CD4-positive, alpha-beta T cell treated with Interleukin-17A for 4 hours (primary cell): ENCODE measurements around the gene ADCK2.
"Not testable (repeated sequence)": the region's sequence is repeated elsewhere in the genome, so short reads cannot be mapped to it uniquely, and the experiment has no call there.

Experiments
- DNase-seq: peaks from one replicate; pipeline ENCODE4 v3.0.0-alpha.2; 2020; ENCODE audit warnings: mixed read lengths

Gene ADCK2

DNA sequence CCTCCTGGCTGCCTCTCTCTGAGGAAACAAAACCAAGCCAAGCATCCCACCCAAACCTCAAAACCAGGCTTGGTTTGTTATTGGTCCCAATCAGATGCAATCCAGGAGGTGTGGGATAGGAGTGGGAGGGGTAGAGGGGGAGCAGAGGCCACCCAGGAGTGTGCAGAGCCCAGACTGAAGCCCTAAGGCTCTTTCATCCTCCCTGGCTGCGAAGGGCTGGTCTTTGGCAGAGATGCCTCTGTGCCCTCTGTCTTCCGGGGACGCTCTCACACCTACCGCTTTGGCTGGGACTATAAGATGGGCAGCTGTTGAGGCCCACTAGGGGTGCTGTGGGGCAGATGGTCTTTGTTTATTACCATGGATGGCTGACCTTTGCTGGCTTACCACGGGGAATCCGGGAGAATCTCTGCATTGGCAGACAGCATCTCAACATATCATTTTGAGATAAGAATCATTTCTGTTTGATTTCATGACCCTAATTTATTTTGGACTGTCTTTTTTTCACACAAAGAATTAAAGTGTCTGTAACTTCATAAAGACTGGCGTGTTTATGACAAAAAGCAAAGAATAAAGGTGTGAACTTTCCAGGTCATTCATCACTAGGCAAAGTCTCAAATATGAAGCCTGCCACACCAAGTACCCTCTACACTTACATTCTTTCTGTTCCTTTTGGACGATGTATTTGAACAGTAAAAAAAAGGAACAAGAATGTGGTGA lies 25.7 kb upstream of the ADCK2 start:
- DNase-seq: peak; percentile 46

- DNase-seq: no peak
These were observed 23.1 kb upstream of the ADCK2 start for GRCh38 chr7:140649556-140650205.

- DNase-seq: no peak
These were observed 22.4 kb upstream of the ADCK2 start for GRCh38 chr7:140650367-140650766.

- DNase-seq: peak; percentile 40
These were observed 19.2 kb upstream of the ADCK2 start for GRCh38 chr7:140653319-140654108.

DNA sequence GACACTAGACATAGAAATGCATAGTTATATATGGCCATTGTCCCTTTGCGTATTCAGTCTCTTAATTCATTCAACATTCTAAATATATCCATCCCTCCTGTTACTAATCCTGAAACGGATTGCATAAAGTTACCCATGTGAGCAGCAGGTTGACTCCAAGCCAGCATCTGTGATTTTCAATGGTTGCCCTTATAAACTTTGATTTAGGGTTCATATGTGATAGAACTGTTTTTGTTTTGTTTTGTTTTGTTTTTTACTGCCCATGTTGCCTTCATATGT lies 18.7 kb upstream of the ADCK2 start:
- DNase-seq: no peak

DNA sequence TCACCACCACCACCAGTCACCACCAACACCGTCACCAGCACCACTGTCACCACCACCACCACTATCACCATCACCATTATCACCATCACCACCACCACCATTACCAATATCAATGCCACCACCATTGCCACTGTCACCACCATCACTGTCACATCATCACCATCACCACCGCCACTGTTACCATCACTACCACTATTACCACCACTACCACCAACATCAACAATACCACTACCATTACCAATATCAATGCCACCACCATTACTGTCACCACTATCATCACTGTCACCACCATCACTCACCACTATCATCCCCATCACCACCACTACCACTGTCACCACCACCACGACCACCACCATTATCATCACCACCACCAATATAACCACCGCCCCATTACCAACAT lies 18.1 kb upstream of the ADCK2 start:
- no peak for DNase-seq

DNA sequence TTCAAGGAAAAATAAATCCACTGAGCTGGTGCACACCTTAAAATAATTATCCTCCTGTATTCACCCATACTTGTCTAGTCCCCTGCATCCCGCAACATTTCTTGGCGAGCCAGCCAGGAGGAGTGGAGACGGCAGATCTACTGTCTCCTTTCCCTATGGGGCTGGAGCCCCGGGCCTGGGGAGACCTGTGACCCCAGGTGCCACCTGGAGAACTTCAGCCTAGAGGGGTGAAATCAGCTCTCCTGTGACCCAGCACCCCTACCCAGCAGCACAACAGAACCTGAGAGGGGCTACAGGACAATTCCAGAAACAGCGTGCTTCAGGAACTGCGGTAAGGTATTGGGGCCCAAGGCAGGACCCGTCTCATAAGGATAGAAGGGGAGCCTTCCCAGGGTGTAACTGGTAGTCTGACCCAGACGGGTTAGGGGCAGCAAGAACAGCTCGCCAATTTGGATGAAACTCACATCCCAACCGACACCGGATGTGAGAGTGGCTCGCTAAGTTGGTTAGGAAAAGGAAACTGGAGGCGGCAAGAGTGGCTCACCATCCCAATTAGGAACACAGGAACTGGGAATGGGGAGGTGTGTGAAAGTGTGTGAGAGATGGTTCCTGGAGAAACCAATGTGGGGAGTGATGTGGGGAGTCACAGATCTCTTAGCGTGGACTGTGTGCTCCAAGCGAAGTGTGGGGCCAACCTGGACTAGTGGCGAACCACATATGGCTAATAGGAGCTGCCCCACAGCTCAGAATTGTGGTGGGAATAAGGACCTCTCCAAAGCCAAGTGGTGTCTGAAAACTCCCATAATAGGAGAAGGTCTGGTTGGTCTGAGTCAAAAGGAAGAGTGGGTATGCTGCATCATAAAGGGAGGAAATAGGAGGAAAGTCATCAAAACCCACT lies 17.0 kb upstream of the ADCK2 start:
- no peak for DNase-seq

- DNase-seq: peak; percentile 39
These were observed 15.9 kb upstream of the ADCK2 start for GRCh38 chr7:140656548-140657515.

DNA sequence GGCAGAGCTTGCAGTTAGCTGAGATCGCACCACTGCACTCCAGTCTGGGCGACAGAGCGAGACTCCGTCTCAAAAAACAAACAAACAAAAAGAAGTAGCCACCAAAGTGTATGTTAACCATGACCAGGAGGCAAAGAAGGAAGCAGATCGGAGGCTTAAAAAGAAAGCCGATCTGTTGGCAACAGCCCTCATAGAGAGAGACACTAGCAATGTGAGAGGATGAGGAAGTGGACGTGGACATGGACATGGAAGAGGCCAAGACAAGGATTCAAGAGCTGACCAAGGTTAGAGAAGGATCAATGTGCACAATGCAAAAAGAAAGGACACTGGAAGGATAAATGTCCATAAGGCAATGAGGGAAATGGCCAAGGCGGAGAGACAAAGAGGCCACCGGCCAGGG lies 14.9 kb upstream of the ADCK2 start:
- DNase-seq: no peak

- DNase-seq: no peak
These were observed 12.9 kb upstream of the ADCK2 start for GRCh38 chr7:140659856-140660255.

DNA sequence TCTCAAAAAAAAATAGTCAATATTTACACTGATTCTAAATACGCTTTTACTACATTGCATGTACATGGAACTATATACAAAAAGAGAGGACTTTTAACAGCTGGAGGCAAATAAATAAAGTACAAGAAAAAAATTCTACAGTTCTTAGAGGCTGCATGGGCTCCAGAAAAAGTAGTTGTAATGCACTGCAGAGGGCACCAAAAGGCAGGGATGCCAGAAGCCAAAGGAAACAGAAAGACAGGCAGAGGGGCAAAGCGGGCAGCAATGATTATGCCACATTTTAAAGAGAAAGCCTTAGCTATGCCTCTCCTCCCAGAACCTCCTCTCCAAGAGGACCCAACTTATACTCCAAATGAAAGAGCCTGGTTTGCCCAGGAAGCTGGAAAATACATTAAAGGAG lies 11.6 kb upstream of the ADCK2 start:
- DNase-seq: no peak

DNA sequence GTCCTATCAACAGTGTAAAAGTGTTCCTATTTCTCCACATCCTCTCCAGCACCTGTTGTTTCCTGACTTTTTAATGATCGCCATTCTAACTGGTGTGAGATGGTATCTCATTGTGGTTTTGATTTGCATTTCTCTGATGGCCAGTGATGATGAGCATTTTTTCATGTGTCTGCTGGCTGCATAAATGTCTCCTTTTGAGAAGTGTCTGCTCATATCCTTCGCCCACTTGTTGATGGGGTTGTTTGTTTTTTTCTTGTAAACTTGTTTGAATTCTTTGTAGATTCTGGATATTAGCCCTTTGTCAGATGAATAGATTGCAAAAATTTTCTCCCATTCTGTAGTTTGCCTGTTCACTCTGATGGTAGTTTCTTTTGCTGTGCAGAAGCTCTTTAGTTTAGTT lies 9.8 kb upstream of the ADCK2 start:
- not testable (repeated sequence) for DNase-seq

DNA sequence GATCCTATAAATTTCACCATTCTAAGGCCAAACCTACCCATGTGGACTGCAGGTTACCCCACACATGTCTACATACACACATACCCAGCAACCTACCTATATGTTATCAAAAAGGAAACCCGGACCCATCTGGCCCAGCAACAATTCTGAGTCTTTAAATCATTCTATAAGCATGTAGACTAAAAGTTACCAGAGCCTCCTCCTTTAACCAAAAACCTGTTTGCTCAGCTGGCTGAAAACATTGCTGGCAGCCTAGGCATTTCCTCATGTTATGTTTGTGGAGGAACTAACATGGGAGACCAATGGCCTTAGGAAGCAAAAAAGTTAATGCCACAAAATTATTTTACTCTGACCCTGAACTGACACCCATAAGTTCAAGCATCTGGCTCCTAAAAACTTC lies 5.3 kb upstream of the ADCK2 start:
- DNase-seq: no peak

- DNase-seq: no peak
These were observed 4.1 kb upstream of the ADCK2 start for GRCh38 chr7:140668641-140669040.

GRCh38 chr7:140669352-140669751 lies 3.4 kb upstream of the ADCK2 start:
- no peak for DNase-seq

DNA sequence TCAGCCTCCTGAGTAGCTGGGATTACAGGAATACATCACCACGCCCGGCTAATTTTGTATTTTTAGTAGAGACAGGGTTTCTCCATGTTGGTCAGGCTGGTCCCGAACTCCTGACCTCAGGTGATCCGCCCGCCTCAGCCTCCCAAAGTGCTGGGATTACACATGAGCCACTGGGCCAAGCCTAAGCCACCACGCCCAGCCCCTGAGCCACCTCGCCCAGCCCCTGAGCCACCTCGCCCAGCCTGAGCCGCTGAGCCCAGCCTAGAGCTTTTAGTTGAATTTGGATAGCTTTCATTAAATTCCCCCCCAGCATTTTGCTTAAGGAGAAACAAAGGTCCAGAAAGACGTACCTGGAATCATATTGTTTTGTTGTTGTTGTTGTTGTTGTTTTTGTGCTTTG lies 2.9 kb upstream of the ADCK2 start:
- DNase-seq: not testable (repeated sequence)

GRCh38 chr7:140670343-140670935 lies 2.3 kb upstream of the ADCK2 start:
- DNase-seq: no peak

DNA sequence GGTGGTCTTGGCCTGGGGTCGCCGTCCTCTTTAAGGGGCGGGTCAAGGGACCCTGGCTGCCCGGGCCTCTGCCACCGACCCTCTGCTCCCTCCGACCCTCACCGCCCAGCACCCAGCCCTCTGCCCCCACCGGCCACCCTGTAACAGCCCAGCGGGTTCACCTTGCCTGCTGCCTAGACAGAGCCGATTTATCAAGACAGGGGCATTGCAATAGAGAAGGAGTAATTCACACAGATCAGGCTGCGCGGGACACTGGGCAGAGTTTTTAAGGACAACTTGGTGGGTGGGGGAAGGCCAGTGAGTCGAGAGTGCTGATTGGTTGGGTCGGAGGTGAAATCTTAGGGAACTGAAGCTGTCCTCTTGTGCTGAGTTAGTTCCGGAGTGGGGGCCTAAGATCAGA lies 779 bp upstream of the ADCK2 start:
- DNase-seq: no peak

GRCh38 chr7:140673063-140673773 lies 473 bp downstream of the ADCK2 start:
- DNase-seq: peak; percentile 80

DNA sequence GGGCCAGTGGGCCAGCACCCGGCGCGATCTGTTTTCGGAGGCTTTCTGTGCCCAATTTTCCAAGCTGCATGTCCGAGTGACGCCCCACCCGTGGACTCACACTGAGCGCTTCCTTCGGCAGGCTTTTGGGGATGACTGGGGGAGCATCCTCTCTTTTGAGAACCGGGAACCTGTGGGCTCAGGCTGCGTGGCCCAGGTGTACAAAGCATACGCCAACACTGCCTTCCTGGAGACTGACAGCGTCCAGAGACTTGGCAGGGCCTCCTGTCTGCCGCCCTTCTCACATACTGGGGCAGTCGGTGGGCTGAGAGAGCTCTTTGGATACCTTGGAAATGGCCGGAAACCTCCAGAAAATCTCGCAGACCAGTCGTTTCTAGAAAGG lies 1.0 kb downstream of the ADCK2 start:
- DNase-seq: no peak

DNA sequence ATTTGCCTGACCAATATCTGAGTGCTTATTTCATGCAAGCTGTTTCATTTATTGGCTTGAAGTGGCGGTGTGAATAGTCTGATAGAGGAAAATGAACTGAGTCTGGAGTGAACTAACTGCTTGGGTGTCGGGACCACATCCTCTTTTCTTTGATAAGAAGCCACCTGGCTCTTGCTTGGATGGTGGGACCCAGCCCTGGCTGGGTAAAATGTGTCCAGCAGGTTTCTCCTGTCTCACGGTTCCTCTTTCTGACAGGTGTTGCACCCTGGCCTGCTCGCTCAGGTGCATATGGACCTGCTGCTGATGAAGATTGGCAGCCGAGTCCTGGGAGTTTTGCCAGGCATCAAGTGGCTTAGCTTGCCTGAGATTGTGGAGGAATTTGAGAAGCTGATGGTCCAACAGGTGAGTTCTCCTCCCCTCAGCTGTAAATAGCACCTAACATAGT lies 1.6 kb downstream of the ADCK2 start:
- DNase-seq: no peak
